Colonic mucosa (tissue), 4 donors: ENCODE results near the gene SGPL1. TPM values are rescaled to one million over a fixed set of nuclear protein-coding genes. Genes with fewer than 3 reads are reported as not detected.

Experiments used
- DNase-seq: peaks from one replicate; pipeline ENCODE4 v3.0.0-alpha.2; 2020
- H3K27ac ChIP-seq: fragments of 200-600 bp; one replicate; pipeline ENCODE4 v1.8.0; 2021
- H3K27me3 ChIP-seq: fragments of 200-600 bp; one replicate; pipeline ENCODE4 v1.8.0; 2021
- H3K36me3 ChIP-seq: fragments of 200-600 bp; one replicate; pipeline ENCODE4 v1.8.0; 2021
- H3K4me1 ChIP-seq: fragments of 200-600 bp; one replicate; pipeline ENCODE4 v1.8.0; 2021; ENCODE audit warnings: mild to moderate bottlenecking
- H3K4me3 ChIP-seq: fragments of 200-600 bp; one replicate; pipeline ENCODE4 v1.8.0; 2021
- H3K9ac ChIP-seq, 2 donors: one replicate each; pipeline ENCODE4 v1.7.0; 2013; ENCODE audit warnings: control low read depth in 2 of 2, low read depth in 2 of 2, low read length in 2 of 2
- H3K9me3 ChIP-seq: fragments of 200-600 bp; one replicate; pipeline ENCODE4 v1.8.0; 2021
- intact Hi-C: fragments of 100-400 bp; cut with DNase I; formaldehyde crosslinking; loops from one replicate; pipeline ENCODE4 v1.14.1; 2022
- total RNA-seq, 2 donors: library from RNA; stranded (reverse); fragmentation: NEBNext Ultra II Directional in 1 of 2; extraction: Animal tissue kit (Norgen Biotek cat#: 25700) in 1 of 2; gene quantifications; one replicate each; pipeline ENCODE4 v1.2.1, GENCODE V29; 2021
- TF ChIP-seq, protein P1 (sequence below): fragments of 200-600 bp; IDR thresholded peaks from one replicate; pipeline ENCODE4 v1.8.0; 2022; ENCODE audit warnings: antibody characterized with exemption, mild to moderate bottlenecking
- donor health status: healthy.
- donor health status: DM: no; HTN: no; CAD: no.
- donor health status: DM: no; HTN: no; CAD: no.

The SGPL1 gene
- total RNA-seq, 2 donors from 2014 or later = 59.8 to 67.6 TPM

DNA sequence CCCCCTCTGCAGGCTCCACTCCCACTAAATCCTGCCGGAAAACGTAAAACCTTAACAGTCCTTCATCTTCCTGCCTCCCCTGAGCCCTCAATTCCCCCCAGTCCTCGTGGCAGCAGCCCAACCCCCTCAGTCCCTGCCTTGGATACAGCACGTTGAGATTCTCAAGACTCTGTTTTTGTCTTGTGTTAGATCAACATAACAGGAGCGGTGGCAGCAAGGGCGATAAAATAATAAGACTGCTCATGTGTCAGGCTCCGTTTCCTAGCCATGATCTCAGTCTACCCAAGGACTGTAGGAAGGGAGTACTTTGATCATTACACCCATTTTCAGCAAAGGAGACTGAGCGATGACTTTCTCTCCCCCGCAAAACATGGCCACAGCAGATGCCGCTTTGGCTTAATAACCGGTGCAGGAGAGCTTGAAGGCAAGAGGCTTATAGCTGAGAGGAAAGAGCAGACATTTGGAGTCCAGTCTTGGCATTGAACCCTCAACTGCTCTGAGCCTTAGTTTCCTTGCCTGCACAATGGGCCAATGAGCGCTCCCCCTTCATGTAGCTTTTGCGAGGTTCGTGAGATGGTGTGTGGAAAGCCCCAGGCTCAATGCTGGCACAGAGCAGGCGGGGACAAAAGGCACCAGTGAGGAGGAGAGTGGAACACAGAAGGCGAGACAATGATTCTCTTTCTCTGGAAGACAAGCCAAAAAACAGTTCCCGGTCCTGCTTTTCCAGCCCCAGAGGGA is 114.7 kb downstream of the SGPL1 start:
- Histone ChIP-seq H3K4me3 (no peak overlapping the region), H3K27me3 (no peaks in the 10 kb centered on the region), H3K36me3 (no peaks in the 10 kb centered on the region), H3K9ac (no peak overlapping the region), H3K27ac (no peak overlapping the region), H3K4me1 (no peaks in the 10 kb centered on the region), H3K9me3 (no peaks in the 10 kb centered on the region)
- intact Hi-C loops = no loop called here
- no peak for DNase-seq
- TF ChIP-seq, protein P1, sequence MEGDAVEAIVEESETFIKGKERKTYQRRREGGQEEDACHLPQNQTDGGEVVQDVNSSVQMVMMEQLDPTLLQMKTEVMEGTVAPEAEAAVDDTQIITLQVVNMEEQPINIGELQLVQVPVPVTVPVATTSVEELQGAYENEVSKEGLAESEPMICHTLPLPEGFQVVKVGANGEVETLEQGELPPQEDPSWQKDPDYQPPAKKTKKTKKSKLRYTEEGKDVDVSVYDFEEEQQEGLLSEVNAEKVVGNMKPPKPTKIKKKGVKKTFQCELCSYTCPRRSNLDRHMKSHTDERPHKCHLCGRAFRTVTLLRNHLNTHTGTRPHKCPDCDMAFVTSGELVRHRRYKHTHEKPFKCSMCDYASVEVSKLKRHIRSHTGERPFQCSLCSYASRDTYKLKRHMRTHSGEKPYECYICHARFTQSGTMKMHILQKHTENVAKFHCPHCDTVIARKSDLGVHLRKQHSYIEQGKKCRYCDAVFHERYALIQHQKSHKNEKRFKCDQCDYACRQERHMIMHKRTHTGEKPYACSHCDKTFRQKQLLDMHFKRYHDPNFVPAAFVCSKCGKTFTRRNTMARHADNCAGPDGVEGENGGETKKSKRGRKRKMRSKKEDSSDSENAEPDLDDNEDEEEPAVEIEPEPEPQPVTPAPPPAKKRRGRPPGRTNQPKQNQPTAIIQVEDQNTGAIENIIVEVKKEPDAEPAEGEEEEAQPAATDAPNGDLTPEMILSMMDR = no peak

Other genes with a start within 250 kb of the SGPL1 start
- 1 to 10 TPM in 1 of 2 donors, under 1 TPM in 1; 0.96 to 1.3 TPM for gene PRF1, start 213.2 kb upstream of the SGPL1 start, total RNA-seq
- gene ADAMTS14, start 143.4 kb upstream of the SGPL1 start, total RNA-seq = 1 to 10 TPM in 1 of 2 donors, under 1 TPM in 1; 0.93 to 1.5 TPM
- gene TBATA, start 30.6 kb upstream of the SGPL1 start, total RNA-seq = not detected
- gene PCBD1, start 72.6 kb downstream of the SGPL1 start, total RNA-seq = 100 to 1,000 TPM in 1 of 2 donors, 10 to 100 TPM in 1; 96.4 to 196 TPM